ENCODE measurements around the gene MINDY3. TPM values are rescaled to one million over a fixed set of nuclear protein-coding genes. Genes with fewer than 3 reads are reported as not detected.

The MINDY3 gene
- total RNA-seq, 1 experiment from 2014 or later = 14.9 TPM

- Histone ChIP-seq H3K4me1 (ENCODE audit: insufficient read depth, low read length) (no peaks in the 10 kb centered on the region), H2BK15ac (ENCODE audit: low read depth, low read length) (no peak overlapping the region), H3K79me1 (ENCODE audit: insufficient read depth, low read depth, low read length, poor library complexity, severe bottlenecking) (no peaks in the 10 kb centered on the region), H4K8ac (replicated peaks; ENCODE audit: insufficient read length, low read depth, low read length) (no peak overlapping the region), H3K56ac (ENCODE audit: insufficient read length, low read depth, low read length) (no peak overlapping the region), H3K18ac (ENCODE audit: insufficient read length, low read depth, low read length) (no peak overlapping the region), H3K27me3 (ENCODE audit: insufficient read depth, low read length) (no peaks in the 10 kb centered on the region), H3K4me2 (ENCODE audit: insufficient read depth, insufficient read length, low read length) (no peak overlapping the region), H2BK12ac (ENCODE audit: insufficient read length, low read depth, low read length) (no peak overlapping the region), H3T11ph (ENCODE audit: low read length) (no peak overlapping the region), H3K9ac (ENCODE audit: extremely low read depth, insufficient read length, low read length) (no peak overlapping the region), H3K4ac (ENCODE audit: low read depth, low read length) (no peak overlapping the region), H3K27ac (ENCODE audit: insufficient read length, low read depth, low read length) (no peak overlapping the region), H2BK20ac (ENCODE audit: low read depth, low read length, poor library complexity, severe bottlenecking) (no peak overlapping the region), H4K20me1 (ENCODE audit: control insufficient read depth, insufficient read depth, insufficient read length) (no peaks in the 10 kb centered on the region), H4K5ac (ENCODE audit: insufficient read length, low read depth, low read length) (no peak overlapping the region), H2BK120ac (ENCODE audit: low read depth, low read length, poor library complexity, severe bottlenecking) (no peak overlapping the region), H2BK5ac (ENCODE audit: insufficient read length, low read length) (no peak overlapping the region), H4K91ac (ENCODE audit: insufficient read length, low read depth, low read length) (no peak overlapping the region), H3K79me2 (ENCODE audit: insufficient read depth, low read length) (no peaks in the 10 kb centered on the region), H3K9me3 (ENCODE audit: control insufficient read depth, low read depth, low read length) (no peaks in the 10 kb centered on the region), H3K14ac (ENCODE audit: insufficient read depth, low read length) (no peak overlapping the region), H2AK5ac (ENCODE audit: insufficient read length, low read length) (no peak overlapping the region), H2AFZ (ENCODE audit: low read length) (no peak overlapping the region), H3K23ac (ENCODE audit: insufficient read length, low read depth, low read length) (no peak overlapping the region), H3K23me2 (ENCODE audit: insufficient read length, low read depth, low read length, poor library complexity, severe bottlenecking) (no peaks in the 10 kb centered on the region)
- DNase-seq = no peak
- TF ChIP-seq CTCF (conservative IDR thresholded peaks at IDR 0.05) = no peak
- H3K27ac Mint-ChIP-seq = no peak overlapping the region
- no peaks in the 10 kb centered on the region; the same call in 1 of the 2 replicates for H3K27me3 Mint-ChIP-seq (ENCODE audit: low read depth)
- H3K4me1 Mint-ChIP-seq = 0 out of 4 replicates have a peak, but pooled peaks cover 0 to 1% of the 10 kb centered on the region in 2 experiments
- H3K9me3 Mint-ChIP-seq = no peaks in the 10 kb centered on the region
- no peak overlapping the region for H3K4me3 Mint-ChIP-seq
- peaks cover 0 to 5% (median 3%) of the 10 kb centered on the region in 3 experiments; a peak in 2 of 7 replicates for H3K36me3 Mint-ChIP-seq (ENCODE audit: insufficient read depth in 1 of 3, low read depth in 3 of 3)
- no CpG with 5 or more reads among the region's 6 CpGs for WGBS (ENCODE audit: extremely low coverage, insufficient read length, low lambda C conversion rate)
Measured at GRCh38 chr10:15814565-15814964, 45.7 kb downstream of the MINDY3 start.
